ENCODE data around the gene POTEB3. TPM values are rescaled to one million over a fixed set of nuclear protein-coding genes. Genes with fewer than 3 reads are reported as not detected.
"Not testable (repeated sequence)": the region's sequence is repeated elsewhere in the genome, so short reads cannot be mapped to it uniquely, and the experiment has no call there.

POTEB3 gene
- polyA plus RNA-seq (not detected in 3 replicates), polyA minus RNA-seq (not detected in 3 replicates)
- not detected for polyA plus RNA-seq (2011; ENCODE audit: low read depth)
- polyA plus RNA-seq (2011; cell fraction: cytosol; rRNA removed) = not detected in 2 replicates
- not detected in 2 replicates for polyA plus RNA-seq (2011; cell fraction: nucleus; rRNA removed)
- polyA plus RNA-seq (2012; ENCODE audit: low replicate concordance) = not detected in 2 replicates
- polyA minus RNA-seq (2011; cell fraction: cytosol; rRNA and poly(A)+ RNA removed) = not detected
- not detected in 2 replicates for polyA minus RNA-seq (2011; cell fraction: nucleus; rRNA and poly(A)+ RNA removed)

DNA sequence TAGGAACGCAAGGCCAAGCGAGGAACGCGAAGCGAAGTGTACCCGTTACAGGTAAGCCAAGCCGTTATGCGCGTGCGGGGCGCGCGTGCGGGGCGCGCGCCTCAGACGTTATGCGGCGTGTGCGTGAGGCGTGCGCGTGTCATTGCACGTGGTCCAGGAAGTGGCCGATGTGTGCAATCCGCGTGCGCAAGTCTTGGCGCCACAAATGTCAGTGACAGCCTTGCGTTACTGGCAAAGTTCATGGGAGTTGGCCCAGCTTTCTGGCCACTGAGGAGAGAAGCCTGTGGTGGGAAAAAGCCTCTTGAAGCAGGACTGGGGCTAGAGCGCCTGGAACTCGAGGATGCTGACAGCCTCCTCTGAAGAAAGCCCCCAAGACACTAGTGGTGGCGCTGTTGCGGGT, at the start of gene POTEB3:
Gene POTEB3, minus strand, starts transcription at position 101 of the 400 bp plus-strand sequence. CDS start 488 bp downstream, outside the sequence.
- H3K4me3 ChIP-seq (ENCODE audit: control insufficient read depth in 2 of 3, extremely low read depth in 1 of 3, insufficient read depth in 2 of 3, low read depth in 1 of 3, low read length in 3 of 3); H3K36me3 ChIP-seq (ENCODE audit: control insufficient read depth in 2 of 2, extremely low read depth in 1 of 2, insufficient read depth in 2 of 2, low read length in 2 of 2); DNase-seq (ENCODE audit: low read depth, low spot score); H3K4me2 ChIP-seq (ENCODE audit: control insufficient read depth, extremely low read depth, insufficient read depth, low read depth, low read length); H3K9ac ChIP-seq (ENCODE audit: control insufficient read depth, extremely low read depth, insufficient read depth, low read length); H3K4me1 ChIP-seq (ENCODE audit: control insufficient read depth, extremely low read depth, insufficient read depth, low read length); dilution Hi-C loops (cut with MboI; ENCODE audit: extremely low pct_ligation_motif_present, low sequenced_read_pairs); H2AFZ ChIP-seq (ENCODE audit: control insufficient read depth, low read length); H3K79me2 ChIP-seq (ENCODE audit: control insufficient read depth, insufficient read depth, low read length); FAIRE-seq; H3K27ac ChIP-seq (ENCODE audit: control insufficient read depth, insufficient read depth, low read length); H3K27me3 ChIP-seq (ENCODE audit: control insufficient read depth, extremely low read depth, insufficient read depth, low read length); H4K20me1 ChIP-seq (ENCODE audit: control insufficient read depth, extremely low read depth, insufficient read depth, low read length); H3K9me1 ChIP-seq (ENCODE audit: control insufficient read depth, extremely low read depth, insufficient read depth, low read length); H3K9me3 ChIP-seq (ENCODE audit: control insufficient read depth, low read depth, low read length): not testable (repeated sequence)

- DNase-seq (ENCODE audit: low read depth, low spot score); H3K4me1 ChIP-seq (ENCODE audit: control insufficient read depth, extremely low read depth, insufficient read depth, low read length); H4K20me1 ChIP-seq (ENCODE audit: control insufficient read depth, extremely low read depth, insufficient read depth, low read length); dilution Hi-C loops (cut with MboI; ENCODE audit: extremely low pct_ligation_motif_present, low sequenced_read_pairs); H3K9me3 ChIP-seq (ENCODE audit: control insufficient read depth, low read depth, low read length); H2AFZ ChIP-seq (ENCODE audit: control insufficient read depth, low read length); H3K79me2 ChIP-seq (ENCODE audit: control insufficient read depth, insufficient read depth, low read length); H3K9me1 ChIP-seq (ENCODE audit: control insufficient read depth, extremely low read depth, insufficient read depth, low read length); H3K36me3 ChIP-seq (ENCODE audit: control insufficient read depth in 2 of 2, extremely low read depth in 1 of 2, insufficient read depth in 2 of 2, low read length in 2 of 2); H3K4me3 ChIP-seq (ENCODE audit: control insufficient read depth in 2 of 3, extremely low read depth in 1 of 3, insufficient read depth in 2 of 3, low read depth in 1 of 3, low read length in 3 of 3); FAIRE-seq; H3K4me2 ChIP-seq (ENCODE audit: control insufficient read depth, extremely low read depth, insufficient read depth, low read depth, low read length); H3K27me3 ChIP-seq (ENCODE audit: control insufficient read depth, extremely low read depth, insufficient read depth, low read length); H3K9ac ChIP-seq (ENCODE audit: control insufficient read depth, extremely low read depth, insufficient read depth, low read length); H3K27ac ChIP-seq (ENCODE audit: control insufficient read depth, insufficient read depth, low read length): not testable (repeated sequence)
These were observed 13.4 kb upstream of the POTEB3 start for GRCh38 chr15:21453683-21454082.

GRCh38 chr15:21451920-21452563, 11.7 kb upstream of the POTEB3 start:
- H3K27me3 ChIP-seq (ENCODE audit: control insufficient read depth, extremely low read depth, insufficient read depth, low read length); H3K36me3 ChIP-seq (ENCODE audit: control insufficient read depth in 2 of 2, extremely low read depth in 1 of 2, insufficient read depth in 2 of 2, low read length in 2 of 2); H4K20me1 ChIP-seq (ENCODE audit: control insufficient read depth, extremely low read depth, insufficient read depth, low read length); FAIRE-seq; H3K9me3 ChIP-seq (ENCODE audit: control insufficient read depth, low read depth, low read length); H3K79me2 ChIP-seq (ENCODE audit: control insufficient read depth, insufficient read depth, low read length); DNase-seq (ENCODE audit: low read depth, low spot score); H3K9me1 ChIP-seq (ENCODE audit: control insufficient read depth, extremely low read depth, insufficient read depth, low read length); H3K9ac ChIP-seq (ENCODE audit: control insufficient read depth, extremely low read depth, insufficient read depth, low read length); H2AFZ ChIP-seq (ENCODE audit: control insufficient read depth, low read length); H3K4me2 ChIP-seq (ENCODE audit: control insufficient read depth, extremely low read depth, insufficient read depth, low read depth, low read length); H3K4me3 ChIP-seq (ENCODE audit: control insufficient read depth in 2 of 3, extremely low read depth in 1 of 3, insufficient read depth in 2 of 3, low read depth in 1 of 3, low read length in 3 of 3); H3K4me1 ChIP-seq (ENCODE audit: control insufficient read depth, extremely low read depth, insufficient read depth, low read length); dilution Hi-C loops (cut with MboI; ENCODE audit: extremely low pct_ligation_motif_present, low sequenced_read_pairs); H3K27ac ChIP-seq (ENCODE audit: control insufficient read depth, insufficient read depth, low read length): not testable (repeated sequence)

DNA sequence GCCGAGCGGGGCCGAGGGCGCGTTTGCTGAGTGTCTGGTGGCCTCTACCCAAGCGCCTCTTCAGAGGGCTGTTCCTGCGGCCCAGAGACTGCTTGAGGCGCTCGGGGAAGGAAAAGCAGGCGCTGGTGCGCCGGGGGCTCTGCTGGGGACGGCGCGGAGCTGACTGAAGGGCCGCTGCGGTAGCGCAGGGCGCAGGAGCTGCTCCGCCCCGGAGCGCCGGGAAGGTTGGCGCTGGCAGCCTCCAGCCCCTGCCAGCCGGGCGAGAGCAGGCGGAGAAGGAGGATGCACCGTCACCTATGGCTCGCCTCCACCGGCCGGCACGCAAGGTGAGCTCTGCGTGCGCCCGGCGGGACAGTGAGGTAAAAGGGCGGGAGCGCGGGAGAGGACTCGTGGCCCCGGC, 11.2 kb upstream of the POTEB3 start:
- H3K79me2 ChIP-seq (ENCODE audit: control insufficient read depth, insufficient read depth, low read length); H3K9ac ChIP-seq (ENCODE audit: control insufficient read depth, extremely low read depth, insufficient read depth, low read length); H3K9me3 ChIP-seq (ENCODE audit: control insufficient read depth, low read depth, low read length); H3K36me3 ChIP-seq (ENCODE audit: control insufficient read depth in 2 of 2, extremely low read depth in 1 of 2, insufficient read depth in 2 of 2, low read length in 2 of 2); H4K20me1 ChIP-seq (ENCODE audit: control insufficient read depth, extremely low read depth, insufficient read depth, low read length); H3K4me1 ChIP-seq (ENCODE audit: control insufficient read depth, extremely low read depth, insufficient read depth, low read length); H3K27me3 ChIP-seq (ENCODE audit: control insufficient read depth, extremely low read depth, insufficient read depth, low read length); H2AFZ ChIP-seq (ENCODE audit: control insufficient read depth, low read length); FAIRE-seq; H3K4me3 ChIP-seq (ENCODE audit: control insufficient read depth in 2 of 3, extremely low read depth in 1 of 3, insufficient read depth in 2 of 3, low read depth in 1 of 3, low read length in 3 of 3); dilution Hi-C loops (cut with MboI; ENCODE audit: extremely low pct_ligation_motif_present, low sequenced_read_pairs); DNase-seq (ENCODE audit: low read depth, low spot score); H3K9me1 ChIP-seq (ENCODE audit: control insufficient read depth, extremely low read depth, insufficient read depth, low read length); H3K27ac ChIP-seq (ENCODE audit: control insufficient read depth, insufficient read depth, low read length); H3K4me2 ChIP-seq (ENCODE audit: control insufficient read depth, extremely low read depth, insufficient read depth, low read depth, low read length): not testable (repeated sequence)

DNA sequence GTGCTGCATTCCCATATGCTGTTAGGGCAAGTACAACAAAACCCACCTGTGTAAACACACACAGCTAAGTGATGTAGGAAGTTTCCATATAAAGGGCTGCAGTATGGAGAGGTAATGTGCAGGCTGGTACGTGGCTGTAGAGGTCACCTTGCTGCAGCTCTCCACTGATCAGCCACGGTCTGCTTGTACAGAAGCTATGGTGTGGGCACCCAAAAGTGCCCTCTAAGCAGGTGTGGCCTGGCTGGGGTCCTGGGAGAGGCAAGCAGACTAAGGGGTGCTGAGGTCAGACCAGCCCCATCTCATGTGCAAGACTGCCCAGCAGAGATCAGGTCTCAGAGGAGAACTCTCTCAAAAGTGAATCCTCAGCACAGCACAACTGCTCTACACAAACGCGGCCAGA, 32.9 kb downstream of the POTEB3 start:
- FAIRE-seq; H3K27ac ChIP-seq (ENCODE audit: control insufficient read depth, insufficient read depth, low read length): not testable (repeated sequence)

More for the DNA sequence above, 32.9 kb downstream of the POTEB3 start:
- H3K4me3 ChIP-seq (ENCODE audit: control insufficient read depth in 2 of 3, extremely low read depth in 1 of 3, insufficient read depth in 2 of 3, low read depth in 1 of 3, low read length in 3 of 3); H3K4me2 ChIP-seq (ENCODE audit: control insufficient read depth, extremely low read depth, insufficient read depth, low read depth, low read length); H3K9ac ChIP-seq (ENCODE audit: control insufficient read depth, extremely low read depth, insufficient read depth, low read length); H2AFZ ChIP-seq (ENCODE audit: control insufficient read depth, low read length); DNase-seq (ENCODE audit: low read depth, low spot score); H3K4me1 ChIP-seq (ENCODE audit: control insufficient read depth, extremely low read depth, insufficient read depth, low read length); H3K27me3 ChIP-seq (ENCODE audit: control insufficient read depth, extremely low read depth, insufficient read depth, low read length); H3K36me3 ChIP-seq (ENCODE audit: control insufficient read depth in 2 of 2, extremely low read depth in 1 of 2, insufficient read depth in 2 of 2, low read length in 2 of 2); H3K79me2 ChIP-seq (ENCODE audit: control insufficient read depth, insufficient read depth, low read length); H3K9me1 ChIP-seq (ENCODE audit: control insufficient read depth, extremely low read depth, insufficient read depth, low read length); H3K9me3 ChIP-seq (ENCODE audit: control insufficient read depth, low read depth, low read length); H4K20me1 ChIP-seq (ENCODE audit: control insufficient read depth, extremely low read depth, insufficient read depth, low read length); dilution Hi-C loops (cut with MboI; ENCODE audit: extremely low pct_ligation_motif_present, low sequenced_read_pairs): not testable (repeated sequence)

Data from keratinocyte (primary cell).